LoVo (cell line): ENCODE results near the gene BFSP1.
A peak's percentile ranks its signal among the peaks of the same experiment; 100 is the strongest.

Experiments
- DNase-seq: peaks from one replicate; pipeline ENCODE4 v3.0.0-alpha.2; 2016; ENCODE audit warnings: low spot score

BFSP1 gene

DNA sequence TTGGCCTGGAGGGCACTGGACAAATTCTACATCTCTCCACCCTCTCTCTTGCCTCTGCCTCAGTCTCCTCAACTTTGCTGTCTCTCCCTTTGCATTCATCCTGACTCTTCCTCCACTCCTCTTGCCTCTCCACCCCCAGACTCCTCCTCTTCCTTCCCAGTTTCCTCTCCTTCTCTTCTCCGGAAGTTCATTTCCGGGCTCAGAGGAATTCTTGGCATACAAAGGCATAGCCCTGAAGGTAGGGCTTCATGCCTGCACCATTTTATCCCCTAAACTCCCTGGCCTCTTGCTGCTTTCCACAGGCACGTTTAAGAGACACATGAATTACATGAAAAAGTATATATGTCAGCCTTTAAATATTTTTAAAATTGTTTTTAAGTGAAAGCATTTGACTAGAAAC lies 10.6 kb downstream of the BFSP1 start:
- no peak for DNase-seq

DNA sequence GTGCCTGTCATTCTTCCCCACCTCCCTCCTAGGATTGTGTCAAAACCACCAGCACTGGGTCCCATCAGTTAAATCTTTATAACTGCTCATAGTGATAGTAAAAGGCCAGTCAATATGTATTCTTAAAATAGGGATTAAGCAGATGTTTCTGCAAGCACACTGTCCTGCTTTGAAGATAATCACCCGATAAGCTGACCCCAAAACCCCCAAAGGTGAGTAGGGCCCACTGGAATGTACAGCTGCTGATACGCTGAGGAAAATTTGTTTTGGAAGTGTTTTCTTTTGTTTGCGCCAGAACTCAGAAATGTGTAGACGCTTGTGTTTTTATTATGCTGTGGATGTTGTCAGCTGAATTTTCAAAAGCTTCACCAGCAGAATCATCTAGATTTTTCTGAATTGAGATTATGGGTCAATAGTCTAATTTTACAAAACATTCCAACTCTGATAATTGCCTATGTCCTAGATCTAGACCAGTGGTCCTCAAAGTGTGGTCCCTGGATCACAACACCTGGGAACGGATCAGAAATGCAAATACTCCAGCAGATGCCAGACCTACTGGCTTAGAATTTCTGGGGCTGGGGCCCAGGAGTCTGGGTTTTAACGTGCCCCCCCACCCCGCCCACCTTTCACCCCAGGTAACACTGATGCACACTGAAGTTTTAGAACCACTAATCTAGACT lies 11.4 kb downstream of the BFSP1 start:
- no peak for DNase-seq

DNA sequence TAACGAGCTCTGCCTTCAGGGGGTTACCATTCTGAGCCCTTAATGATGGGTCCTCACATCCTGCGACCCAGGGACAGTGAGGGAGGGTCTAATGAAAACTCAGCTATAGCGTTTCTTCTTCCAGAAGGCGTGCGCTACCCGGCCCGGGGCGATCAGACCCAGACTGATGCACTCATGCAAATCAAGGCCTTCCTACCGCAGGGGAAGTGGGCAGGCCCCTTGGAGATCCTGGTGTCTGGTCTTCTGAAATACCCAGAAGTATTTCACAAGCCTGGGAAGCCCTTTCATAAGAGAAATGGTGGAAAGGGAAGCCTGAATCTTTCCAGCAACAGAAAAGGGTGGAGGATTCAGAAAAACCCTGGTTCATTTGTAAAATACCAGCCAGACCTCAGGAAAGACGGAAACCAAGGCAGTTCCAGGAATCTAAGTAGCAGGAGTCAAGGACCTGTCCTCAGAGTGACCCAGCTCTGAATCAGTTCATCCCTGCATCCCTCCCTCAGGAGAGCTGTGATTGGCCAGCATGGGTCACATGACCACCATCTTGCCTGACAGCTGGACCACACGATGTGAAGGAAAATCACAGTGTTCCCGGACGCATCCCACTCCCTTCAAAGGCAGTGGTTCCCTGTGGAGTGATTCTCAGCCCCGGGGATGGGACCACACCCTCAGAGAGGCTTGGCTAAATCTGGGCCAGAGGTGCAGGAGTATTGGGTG lies 12.7 kb downstream of the BFSP1 start:
- DNase-seq, result no peak

DNA sequence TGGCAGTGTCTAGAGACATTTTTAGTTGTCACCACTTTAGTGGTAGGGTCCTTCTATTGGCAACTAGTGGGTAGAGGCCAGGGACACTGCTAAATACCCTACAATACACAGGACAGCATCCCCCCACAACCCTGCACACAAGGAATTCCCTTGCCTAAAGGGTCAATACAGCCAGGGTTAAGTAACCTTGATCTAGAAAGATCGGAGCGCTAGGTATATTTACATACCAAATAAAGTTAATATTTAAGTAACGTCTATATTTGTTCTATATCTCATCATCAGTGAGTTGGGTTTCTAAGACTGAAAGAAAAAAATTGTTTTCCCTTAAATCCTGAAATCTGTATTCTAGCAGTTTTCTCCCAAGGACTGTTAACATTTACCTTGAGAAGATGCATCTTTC lies 16.1 kb downstream of the BFSP1 start:
- DNase-seq, result no peak

DNA sequence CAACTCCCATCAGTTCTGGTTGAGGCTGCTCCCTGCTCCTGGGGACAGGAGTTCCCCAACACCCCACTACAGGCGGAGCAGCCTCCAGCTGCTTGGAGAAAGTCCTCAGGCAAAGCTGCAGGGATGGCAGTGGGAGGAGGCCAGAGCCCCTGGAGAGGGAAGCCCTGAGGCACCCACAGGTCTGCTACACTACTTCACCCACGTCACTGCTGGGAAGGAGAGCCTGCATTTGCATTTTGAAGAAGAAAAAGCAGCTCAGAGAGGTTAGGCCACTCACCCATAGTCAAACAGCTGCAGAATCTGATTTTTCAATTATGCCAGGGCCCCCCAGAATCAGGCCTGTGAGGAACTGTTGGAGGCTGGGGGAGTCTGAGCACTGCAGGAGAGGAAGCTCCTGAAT lies 17.2 kb downstream of the BFSP1 start:
- DNase-seq, result no peak

DNA sequence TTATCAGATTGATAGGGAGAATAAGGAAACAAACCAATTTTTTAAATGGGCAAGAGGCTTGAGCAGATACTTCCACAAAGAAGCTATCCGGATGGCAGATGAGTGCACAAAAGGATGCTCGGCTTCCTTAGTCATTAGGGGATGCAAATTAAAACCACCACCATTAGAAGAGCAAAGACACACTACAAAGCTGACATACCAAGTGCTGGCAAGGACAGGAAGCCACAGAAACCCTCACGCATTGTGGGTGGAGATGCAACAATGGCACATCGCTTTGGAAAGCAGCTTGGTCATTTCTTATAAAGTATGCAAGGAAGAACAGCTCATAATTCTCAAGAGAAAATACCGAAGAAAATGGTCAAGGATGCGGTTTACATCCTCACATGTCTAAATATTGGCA lies 19.8 kb downstream of the BFSP1 start:
- no peak for DNase-seq

DNA sequence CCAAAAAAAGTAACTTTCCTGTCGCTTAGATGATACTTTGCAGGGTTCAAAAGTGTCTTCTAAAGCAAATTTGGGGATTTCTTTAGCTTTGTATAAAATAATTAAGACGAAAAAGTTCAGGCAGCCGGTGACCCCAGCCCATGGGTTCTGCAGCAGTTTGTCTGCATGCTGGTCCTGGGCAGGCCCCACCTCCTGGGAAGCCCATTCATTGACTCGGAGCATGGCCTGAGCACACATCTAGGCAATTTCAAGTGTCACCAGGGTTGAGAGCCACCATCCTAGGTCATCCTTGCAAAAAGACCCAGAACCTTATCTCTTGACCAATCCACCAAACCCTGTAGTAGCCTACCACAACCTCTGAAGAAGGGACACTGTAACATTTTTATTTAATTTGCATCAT lies 20.6 kb downstream of the BFSP1 start:
- no peak for DNase-seq

DNA sequence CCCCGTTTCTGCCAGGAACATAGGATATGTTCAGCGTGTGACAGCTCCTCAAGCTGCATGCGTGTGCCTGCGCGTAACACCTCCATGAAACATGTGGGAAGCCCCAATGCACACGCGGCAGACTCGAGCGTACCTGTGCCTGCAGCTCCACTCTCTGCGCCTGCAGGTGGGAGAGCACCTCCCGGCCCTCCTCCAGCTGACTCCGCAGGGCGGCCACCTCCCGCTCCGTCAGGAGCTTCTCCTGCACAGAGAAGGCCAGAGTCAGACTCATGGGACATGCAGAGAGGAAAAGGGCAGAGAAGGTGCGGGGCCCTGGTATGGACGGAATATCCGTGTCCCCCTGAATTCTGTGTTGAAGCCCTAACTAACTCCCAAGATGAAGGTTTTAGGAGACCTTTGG lies 22.4 kb downstream of the BFSP1 start:
- DNase-seq, result no peak

DNA sequence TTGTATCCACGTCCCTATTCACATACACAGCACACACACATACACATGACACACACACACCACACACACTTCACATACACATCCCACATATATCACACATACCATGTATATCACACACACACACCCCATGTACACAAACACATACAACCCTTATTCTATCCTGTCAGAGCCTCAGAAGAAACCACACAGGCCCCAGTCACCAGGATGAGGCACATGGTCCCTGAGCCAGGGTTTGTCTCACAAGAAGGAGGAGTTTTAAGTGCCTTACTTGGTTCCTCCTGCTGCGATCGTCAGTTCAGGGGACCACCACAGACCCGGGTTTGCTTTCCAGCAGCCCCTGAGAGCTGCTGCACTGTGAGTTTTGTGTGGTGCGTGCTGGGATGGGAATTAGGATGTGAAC lies 23.6 kb downstream of the BFSP1 start:
- DNase-seq, result no peak

DNA sequence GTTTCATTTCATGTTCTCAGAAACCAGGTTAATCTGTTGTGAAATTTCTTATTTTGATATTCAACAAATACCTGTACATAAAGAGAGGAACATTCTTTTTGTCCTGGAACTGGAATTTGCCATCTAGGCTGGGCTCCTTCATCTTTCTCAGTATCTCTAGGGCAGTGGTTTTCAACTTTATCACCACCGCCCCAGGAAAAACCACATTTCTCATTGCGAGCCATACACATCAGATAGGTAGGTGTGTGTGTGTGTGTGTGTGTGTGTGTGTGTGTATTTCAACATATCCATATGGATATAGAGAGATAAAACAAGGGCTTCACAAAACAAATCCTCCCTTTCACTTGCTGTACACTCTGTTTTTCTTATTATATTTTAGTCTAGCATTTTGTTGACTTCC lies 24.1 kb downstream of the BFSP1 start:
- no peak for DNase-seq

DNA sequence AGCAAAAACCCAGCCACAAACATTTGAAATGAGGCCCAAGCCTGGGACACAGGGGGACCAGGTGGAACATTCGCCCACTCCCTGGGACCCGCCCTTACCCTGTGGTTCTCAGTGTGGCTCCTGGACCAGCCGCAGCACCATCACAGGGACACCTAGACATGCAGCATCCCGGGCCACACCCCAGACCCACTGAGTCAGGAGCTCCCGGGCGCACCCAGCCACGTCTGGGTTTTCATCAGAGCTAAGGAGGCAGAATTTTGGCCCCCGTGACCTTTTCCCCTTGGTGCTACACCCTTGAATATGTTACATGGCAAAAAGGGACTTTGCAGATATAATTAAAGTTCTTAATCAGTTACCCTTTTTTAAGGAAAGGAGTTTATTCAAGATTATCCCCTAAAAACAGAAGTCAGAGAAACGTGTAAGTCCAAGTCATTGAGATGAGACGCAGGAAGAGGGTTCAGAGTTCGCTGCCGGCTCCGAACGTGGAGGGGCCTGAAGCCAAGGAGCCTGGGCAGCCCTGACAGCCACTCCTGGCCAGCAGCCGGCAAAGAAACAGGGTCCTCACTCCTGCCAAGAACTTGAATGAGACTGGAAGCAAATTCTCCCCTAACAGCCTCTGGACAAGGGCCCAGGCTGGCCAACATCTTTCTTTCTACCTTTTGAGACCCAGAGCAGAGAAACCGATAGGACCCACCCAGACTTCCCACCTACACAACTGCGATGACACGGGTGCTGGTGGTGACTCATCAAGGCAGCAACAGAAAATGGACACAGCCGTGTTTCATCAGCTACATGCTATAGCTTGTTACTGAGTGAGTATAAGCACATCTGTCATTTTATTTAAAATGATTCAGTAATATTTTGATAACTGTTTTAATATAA lies 25.3 kb downstream of the BFSP1 start:
- no peak for DNase-seq

DNA sequence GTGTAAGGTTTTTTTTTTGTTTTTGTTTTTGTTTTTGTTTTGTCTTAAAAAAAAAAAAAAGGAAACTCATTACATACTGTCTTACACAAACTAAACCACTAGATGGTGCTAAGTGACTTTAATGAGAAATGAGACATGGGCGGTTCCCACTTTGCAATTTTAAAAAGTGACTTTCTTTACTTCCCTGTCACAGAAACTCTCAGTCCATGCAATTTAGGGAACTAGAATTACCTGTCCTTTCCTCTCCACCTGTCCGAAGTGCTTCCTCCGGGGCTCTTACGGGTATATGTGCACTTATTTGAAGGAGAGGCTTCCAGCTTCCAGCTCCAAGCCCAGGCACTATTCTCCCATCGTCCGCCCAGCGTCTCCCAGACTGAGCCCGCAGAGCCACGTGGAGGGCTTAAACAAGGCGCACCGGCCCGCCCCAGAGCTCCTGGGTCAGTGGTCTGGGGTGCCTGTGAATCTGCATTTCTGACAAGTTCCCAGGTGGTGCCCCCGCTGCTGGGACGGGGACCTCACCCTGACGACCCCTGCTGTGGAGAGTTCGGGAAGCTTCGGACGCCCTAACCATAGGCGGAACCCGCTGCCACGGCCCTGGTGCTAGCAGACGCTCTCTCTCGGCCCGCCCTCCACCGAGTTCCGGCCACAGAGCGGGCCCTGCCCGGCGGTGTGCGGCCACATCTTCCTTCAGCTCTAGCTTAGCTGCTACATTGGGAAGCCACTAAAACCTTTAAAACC lies 26.1 kb downstream of the BFSP1 start:
- peak; percentile 56 for DNase-seq

DNA sequence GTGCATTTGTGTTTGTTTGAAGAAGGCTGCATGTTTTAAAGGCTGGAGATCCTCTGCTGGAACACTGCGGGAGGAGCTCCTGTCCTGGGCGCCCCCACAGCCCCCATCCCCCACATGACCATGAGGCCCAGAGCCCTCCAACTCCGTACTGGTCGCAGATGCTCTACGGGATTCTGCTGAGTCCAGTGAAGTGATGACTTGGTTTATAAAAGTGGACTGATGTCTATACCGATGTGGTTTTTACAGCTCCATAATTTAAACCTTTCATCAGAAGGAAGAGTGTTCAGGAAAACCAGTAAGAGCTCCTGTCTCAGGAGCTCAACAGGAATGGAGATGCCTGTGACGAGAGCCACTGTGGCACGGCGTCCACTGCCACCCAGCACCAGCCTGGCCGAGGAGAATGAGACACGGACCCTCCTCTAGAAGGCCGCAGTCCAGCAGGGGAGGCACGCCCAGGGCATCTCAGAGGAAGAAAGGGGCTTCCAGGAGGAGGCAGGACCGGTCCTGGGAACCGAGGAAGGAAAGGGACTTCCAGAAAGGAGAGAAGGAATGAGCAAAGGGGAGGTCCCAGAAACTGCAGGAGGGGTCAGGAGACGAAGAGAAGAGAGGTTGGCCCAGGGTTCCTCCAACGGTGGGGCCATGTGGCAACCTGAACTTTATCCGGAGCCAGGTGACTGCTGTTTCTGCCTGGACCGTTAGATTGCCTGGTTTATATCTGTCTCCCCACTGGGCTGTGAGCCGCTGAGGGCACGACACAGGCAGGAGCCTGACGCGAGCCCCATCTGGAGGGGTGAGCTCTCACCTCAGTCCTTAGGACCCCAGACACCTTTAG lies 26.9 kb downstream of the BFSP1 start:
- peak; percentile 2 for DNase-seq

DNA sequence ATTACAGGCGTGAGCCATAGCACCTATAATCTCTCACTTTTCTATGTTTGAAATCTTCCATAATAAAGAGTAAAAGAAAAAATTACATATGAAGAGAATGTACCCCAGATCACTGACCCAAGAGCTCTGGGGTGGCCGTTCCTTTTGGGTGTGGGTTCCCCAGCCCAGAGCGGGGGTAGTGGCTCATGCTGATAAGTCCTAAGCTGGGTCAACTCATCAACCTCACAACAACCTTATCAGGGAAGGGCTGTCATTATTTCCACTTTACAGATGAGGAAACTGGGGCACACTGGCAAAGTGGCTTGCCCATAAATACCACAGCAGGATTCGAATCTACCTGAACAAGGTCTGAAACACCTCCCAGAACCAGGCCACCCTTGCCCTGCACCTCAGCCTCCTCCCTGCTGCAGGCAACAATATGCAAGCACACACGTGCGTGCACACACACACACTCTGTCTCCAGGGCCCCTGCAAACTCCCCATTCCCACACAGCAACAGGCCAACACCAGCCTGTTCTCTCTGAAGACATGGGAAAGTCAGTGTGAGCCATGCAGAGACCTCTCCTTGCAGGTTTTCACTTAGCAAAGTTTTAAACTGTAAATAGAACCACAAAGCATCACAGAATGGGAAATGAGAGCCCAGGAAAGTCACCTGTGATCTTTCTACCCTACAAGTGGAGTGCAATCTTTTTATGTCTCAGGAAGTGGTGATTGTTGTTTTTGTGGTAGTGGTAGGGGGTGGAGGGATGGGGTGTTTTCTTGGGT lies 27.7 kb downstream of the BFSP1 start:
- DNase-seq, result no peak

DNA sequence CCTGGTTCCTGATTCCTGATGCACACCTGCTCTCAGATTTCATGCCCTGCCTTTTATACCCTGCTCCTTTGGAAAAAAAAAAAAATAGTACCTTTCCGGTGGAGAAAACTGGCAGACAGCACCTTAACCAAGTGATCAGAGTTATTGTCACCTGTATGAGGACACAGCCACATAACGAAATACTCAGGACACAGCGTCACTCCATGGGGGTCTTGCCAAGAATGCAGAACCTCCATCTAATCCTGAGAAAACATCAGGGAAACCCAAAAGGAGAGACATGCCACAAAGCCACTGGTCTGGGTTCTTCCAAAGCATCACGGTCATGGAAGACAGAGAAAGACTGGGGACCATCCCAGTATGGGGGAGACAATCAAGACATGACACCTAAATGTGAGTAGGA lies 29.1 kb downstream of the BFSP1 start:
- no peak for DNase-seq

DNA sequence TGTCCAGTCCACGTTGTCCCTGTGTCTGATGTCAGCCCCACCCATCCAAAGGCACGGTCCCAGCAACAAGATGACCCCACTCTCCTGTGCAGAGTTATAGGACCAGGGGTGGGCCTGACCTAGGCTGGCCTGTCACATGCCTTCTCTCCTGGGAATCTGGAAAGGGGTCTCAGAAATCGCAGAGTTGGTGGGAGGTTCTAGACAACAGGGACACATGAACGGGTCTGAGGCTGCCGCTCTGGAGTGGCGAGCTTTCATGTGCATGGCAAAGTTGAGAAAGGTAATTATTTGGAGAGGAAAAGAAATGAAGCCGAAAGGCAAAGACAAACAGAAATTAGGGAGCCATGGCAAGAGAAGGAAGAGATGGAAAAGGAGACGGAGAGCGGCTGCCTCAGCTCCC lies 29.5 kb downstream of the BFSP1 start:
- DNase-seq, result no peak

DNA sequence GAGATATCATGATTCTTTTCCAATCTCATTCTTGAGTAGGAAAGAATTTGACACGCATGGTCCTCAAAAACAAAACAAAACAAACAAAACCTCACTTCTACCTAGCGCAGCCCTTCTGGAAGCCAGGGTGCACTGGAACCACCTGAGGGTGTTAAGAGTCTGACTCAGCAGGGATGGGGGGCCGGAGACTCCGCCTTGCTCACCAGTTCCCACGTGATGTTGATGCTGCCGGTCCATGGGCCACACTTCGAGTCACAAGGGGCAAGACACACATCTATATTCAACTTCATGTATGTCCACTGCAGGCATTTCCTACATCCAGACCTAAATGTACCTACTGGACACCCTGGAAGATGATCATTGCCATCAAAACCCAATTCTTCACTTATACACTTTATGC lies 30.4 kb downstream of the BFSP1 start:
- no peak for DNase-seq

DNA sequence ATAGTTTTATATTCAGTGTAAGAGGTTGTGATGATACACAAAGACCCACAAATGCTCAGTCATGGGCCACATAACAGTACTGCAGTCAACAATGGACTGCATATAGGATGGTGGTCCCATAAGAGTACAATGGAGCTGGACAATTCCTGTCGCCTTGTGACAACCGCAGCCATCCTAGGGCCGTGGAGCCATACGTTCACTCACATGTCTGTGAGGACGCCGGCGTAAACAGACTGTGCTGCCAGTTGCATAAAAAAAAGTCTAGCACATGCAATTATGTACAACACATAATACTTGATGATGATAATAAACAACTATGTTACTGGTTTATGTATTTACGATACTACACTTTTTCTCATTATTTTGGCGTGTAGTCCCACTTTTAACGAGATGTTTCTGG lies 30.9 kb downstream of the BFSP1 start:
- no peak for DNase-seq

DNA sequence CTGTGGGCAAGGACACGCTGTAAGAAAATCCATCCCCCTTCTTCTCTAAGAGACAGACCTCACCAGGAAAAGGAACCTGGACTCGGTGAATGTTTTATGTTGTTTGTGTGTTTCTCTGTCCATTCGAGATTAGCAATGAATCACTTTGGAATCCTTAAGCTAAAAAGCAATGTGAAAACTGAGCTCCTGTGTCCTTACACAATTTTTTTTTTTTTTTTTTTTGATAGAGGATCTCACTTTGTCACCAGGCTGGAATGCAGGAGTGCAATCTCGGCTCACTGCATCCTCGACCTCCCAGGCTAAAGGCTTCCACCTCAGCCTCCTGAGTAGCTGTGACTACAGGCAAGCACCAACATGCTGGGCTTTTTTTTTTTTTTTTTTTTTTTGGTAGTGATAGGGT lies 32.1 kb downstream of the BFSP1 start:
- DNase-seq, result no peak

DNA sequence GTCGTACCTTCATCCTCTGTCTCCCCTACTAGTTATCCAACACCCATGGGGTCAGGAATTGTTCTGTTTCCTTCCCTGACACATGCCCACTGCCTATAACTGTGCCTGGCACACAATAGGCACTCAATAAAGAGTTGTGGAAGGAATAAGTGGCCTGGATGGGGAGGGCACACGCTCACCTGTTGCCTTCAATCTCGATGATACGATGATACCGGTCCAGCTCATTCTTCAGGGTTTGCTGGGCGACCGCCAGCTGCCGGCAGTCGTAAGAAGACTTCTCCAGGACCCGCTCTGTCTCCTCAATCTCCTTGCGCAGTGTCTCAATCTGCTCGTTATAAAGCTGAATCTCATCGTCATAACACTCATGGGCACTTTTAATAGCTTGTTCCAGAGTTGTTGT lies 32.5 kb downstream of the BFSP1 start:
- no peak for DNase-seq
